LoVo (cell line): ENCODE measurements around the gene GSDME.
A peak's percentile ranks its signal among the peaks of the same experiment; 100 is the strongest.

Experiments
- DNase-seq: peaks from one replicate; pipeline ENCODE4 v3.0.0-alpha.2; 2016; ENCODE audit warnings: low spot score

Gene GSDME

GRCh38 chr7:24722386-24723177 lies 34.7 kb downstream of the GSDME start:
- no peak for DNase-seq

- peak; percentile 40 for DNase-seq
Observed at GRCh38 chr7:24721481-24722001, 35.7 kb downstream of the GSDME start.

- DNase-seq = no peak
Observed at GRCh38 chr7:24720283-24720682, 37.0 kb downstream of the GSDME start.

- DNase-seq = no peak
Observed at GRCh38 chr7:24718977-24719491, 38.2 kb downstream of the GSDME start.

GRCh38 chr7:24718431-24718831 lies 38.8 kb downstream of the GSDME start:
- no peak for DNase-seq

GRCh38 chr7:24717694-24718320 lies 39.5 kb downstream of the GSDME start:
- no peak for DNase-seq

GRCh38 chr7:24717247-24717622 lies 40.0 kb downstream of the GSDME start:
- DNase-seq = no peak

- DNase-seq = no peak
Observed at GRCh38 chr7:24716480-24717246, 40.6 kb downstream of the GSDME start.

- DNase-seq = peak; percentile 44
Observed at GRCh38 chr7:24715661-24716479, 41.4 kb downstream of the GSDME start.

- no peak for DNase-seq
Observed at GRCh38 chr7:24715171-24715570, 42.1 kb downstream of the GSDME start.

- no peak for DNase-seq
Observed at GRCh38 chr7:24714676-24715010, 42.6 kb downstream of the GSDME start.

GRCh38 chr7:24713850-24714675 lies 43.2 kb downstream of the GSDME start:
- no peak for DNase-seq

GRCh38 chr7:24713039-24713793 lies 44.0 kb downstream of the GSDME start:
- no peak for DNase-seq

- DNase-seq = no peak
Observed at GRCh38 chr7:24709585-24710360, 47.5 kb downstream of the GSDME start.

GRCh38 chr7:24709051-24709450 lies 48.2 kb downstream of the GSDME start:
- DNase-seq = no peak

GRCh38 chr7:24707988-24708615 lies 49.2 kb downstream of the GSDME start:
- DNase-seq = no peak

- DNase-seq = no peak
Observed at GRCh38 chr7:24706211-24707170, 50.8 kb downstream of the GSDME start.
